Muscle of back (tissue), 11 donors: ENCODE measurements around the gene SYT7. TPM values are rescaled to one million over a fixed set of nuclear protein-coding genes. Genes with fewer than 3 reads are reported as not detected.

ENCODE experiments used
- DNase-seq, 3 donors: peaks; one replicate each; pipeline versions ENCODE4 v3.0.0 to v3.0.0-alpha.2; 2013
- polyA plus RNA-seq, 10 donors: library from polyadenylated mRNA; unstranded; fragments of 120-200 nt; gene quantifications; one replicate each; pipeline ENCODE4 v1.2.1, GENCODE V29; 2013; ENCODE audit not compliant: insufficient read length in 10 of 10

The SYT7 gene
- polyA plus RNA-seq, 10 donors: 2.0 to 4.1 (median 2.6) TPM

GRCh38 chr11:61585115-61585514 is 4.2 kb upstream of the SYT7 start:
- DNase-seq: no peak

GRCh38 chr11:61581931-61582330 is 1.1 kb upstream of the SYT7 start:
- DNase-seq: no peak

- no peak for DNase-seq
Observed at GRCh38 chr11:61580271-61580888, 496 bp downstream of the SYT7 start.

- DNase-seq: no peak
Observed at GRCh38 chr11:61579676-61580270, 1.1 kb downstream of the SYT7 start.

GRCh38 chr11:61578819-61579675 is 1.8 kb downstream of the SYT7 start:
- DNase-seq: no peak

- DNase-seq: no peak
Observed at GRCh38 chr11:61577383-61578118, 3.3 kb downstream of the SYT7 start.

- no peak for DNase-seq
Observed at GRCh38 chr11:61575886-61576861, 4.7 kb downstream of the SYT7 start.

GRCh38 chr11:61574611-61575010 is 6.3 kb downstream of the SYT7 start:
- no peak for DNase-seq

- no peak for DNase-seq
Observed at GRCh38 chr11:61572913-61573312, 8.0 kb downstream of the SYT7 start.

- no peak for DNase-seq
Observed at GRCh38 chr11:61571869-61572268, 9.0 kb downstream of the SYT7 start.

GRCh38 chr11:61571337-61571736 is 9.5 kb downstream of the SYT7 start:
- no peak for DNase-seq

- DNase-seq: no peak
Observed at GRCh38 chr11:61569701-61570100, 11.2 kb downstream of the SYT7 start.

GRCh38 chr11:61569018-61569417 is 11.9 kb downstream of the SYT7 start:
- DNase-seq: no peak

GRCh38 chr11:61567286-61568061 is 13.4 kb downstream of the SYT7 start:
- DNase-seq: peak; percentile 76 to 92 (median 87)

GRCh38 chr11:61564936-61565696 is 15.8 kb downstream of the SYT7 start:
- no peak for DNase-seq

- no peak for DNase-seq
Observed at GRCh38 chr11:61560751-61561150, 20.1 kb downstream of the SYT7 start.

GRCh38 chr11:61556621-61557020 is 24.3 kb downstream of the SYT7 start:
- DNase-seq: no peak

GRCh38 chr11:61555978-61556377 is 24.9 kb downstream of the SYT7 start:
- DNase-seq: no peak
